HepG2 (cell line): ENCODE measurements around the gene PRKCD. TPM values are rescaled to one million over a fixed set of nuclear protein-coding genes. Genes with fewer than 3 reads are reported as not detected.
A peak's percentile ranks its signal among the peaks of the same experiment; 100 is the strongest.

Experiments
- CAMTA2 ChIP-seq: sonication (generic); formaldehyde crosslinking; IDR thresholded peaks from 2 replicates; pipeline ENCODE4 v1.4.0; 2020; ENCODE audit warnings: mild to moderate bottlenecking, missing genetic modification reagents, borderline replicate concordance
- HNRNPL ChIP-seq: fragments of 200-400 bp; formaldehyde crosslinking; IDR thresholded peaks from 2 replicates; pipeline ENCODE4 v1.6.1; 2017; ENCODE audit warnings: mild to moderate bottlenecking, low read depth, low read length
- MIER3 ChIP-seq: IDR thresholded peaks from 2 replicates; pipeline ENCODE4 v1.6.1; 2016; ENCODE audit warnings: missing compliant biosample characterization, borderline replicate concordance
- MXD4 ChIP-seq: IDR thresholded peaks from 2 replicates; pipeline ENCODE4 v1.6.1; 2016; ENCODE audit warnings: mild to moderate bottlenecking, missing biosample characterization, missing genetic modification reagents
- ONECUT2 ChIP-seq: sonication (generic); formaldehyde crosslinking; IDR thresholded peaks from 2 replicates; pipeline ENCODE4 v1.4.0; 2020; ENCODE audit warnings: missing genetic modification reagents
- RFXANK ChIP-seq: IDR thresholded peaks from 2 replicates; pipeline ENCODE4 v1.6.1; 2016
- SRSF1 ChIP-seq: fragments of 200-400 bp; formaldehyde crosslinking; optimal IDR thresholded peaks from 2 replicates; pipeline ENCODE3; 2017; ENCODE audit warnings: mild to moderate bottlenecking, low read depth, low read length, moderate library complexity
- YEATS4 ChIP-seq: sonication (generic); formaldehyde crosslinking; IDR thresholded peaks from 2 replicates; pipeline ENCODE4 v1.4.0; 2020; ENCODE audit warnings: missing genetic modification reagents, borderline replicate concordance
- ZFP36L1 ChIP-seq: sonication (generic); formaldehyde crosslinking; IDR thresholded peaks from 2 replicates; pipeline ENCODE4 v1.8.0; 2022; ENCODE audit warnings: mild to moderate bottlenecking, missing genetic modification reagents, moderate library complexity
- ZFY ChIP-seq: sonication (generic); formaldehyde crosslinking; IDR thresholded peaks from 2 replicates; pipeline ENCODE4 v1.4.0; 2020; ENCODE audit warnings: missing genetic modification reagents
- ZIK1 ChIP-seq: sonication (generic); formaldehyde crosslinking; IDR thresholded peaks from 2 replicates; pipeline ENCODE4 v1.5.0; 2020; ENCODE audit warnings: mild to moderate bottlenecking, low read depth, missing genetic modification reagents, borderline replicate concordance
- ZNF256 ChIP-seq: sonication (generic); formaldehyde crosslinking; conservative IDR thresholded peaks from 2 replicates; pipeline ENCODE4 v1.4.0; 2020; ENCODE audit warnings: missing genetic modification reagents
- ZNF674 ChIP-seq: sonication (generic); formaldehyde crosslinking; IDR thresholded peaks from 2 replicates; pipeline ENCODE4 v1.5.0; 2020; ENCODE audit warnings: low read depth, mild to moderate bottlenecking, missing genetic modification reagents
- ZNF747 ChIP-seq: sonication (generic); formaldehyde crosslinking; IDR thresholded peaks from 2 replicates; pipeline ENCODE4 v1.8.1; 2023; ENCODE audit warnings: missing genetic modification reagents, mild to moderate bottlenecking, borderline replicate concordance
- ZNF788 ChIP-seq: sonication (generic); formaldehyde crosslinking; IDR thresholded peaks from 2 replicates; pipeline ENCODE4 v1.5.0; 2020; ENCODE audit warnings: mild to moderate bottlenecking, missing genetic modification reagents, borderline replicate concordance
- ZSCAN9 ChIP-seq: IDR thresholded peaks from 2 replicates; pipeline ENCODE4 v1.6.1; 2016; ENCODE audit warnings: borderline replicate concordance
- polyA plus RNA-seq, 8 experiments: library from polyadenylated mRNA; depleted of rRNA in 3 of 8; stranded (reverse) in 7 of 8; unstranded in 1 of 8; fragments of >200 nt; fragmentation: Illumina TruSeq in 4 of 8; extraction: Trizol in 4 of 8; gene quantifications; 2 replicates each; pipeline versions ENCODE4 v1.2.1 to v1.2.3, GENCODE V29; 2011 to 2016; ENCODE audit warnings: low read depth in 4 of 8, missing spikeins in 1 of 8, mixed read lengths in 1 of 8; ENCODE audit not compliant: insufficient read depth in 1 of 8
- total RNA-seq, 5 experiments: library from RNA; depleted of rRNA; stranded (reverse); fragments of >200 nt; fragmentation: Illumina TruSeq; extraction: Trizol; gene quantifications; 2 replicates each; pipeline ENCODE4 v1.2.3, GENCODE V29; 2016; ENCODE audit warnings: low read depth in 1 of 5
- TF ChIP-seq, protein P1 (sequence below), 2 experiments: fragments of 450-650 bp in 1 of 2; sonication (generic) in 1 of 2; formaldehyde crosslinking; IDR thresholded peaks; 2 replicates each; pipeline versions ENCODE4 v1.5.0 to v1.8.0; 2020 to 2022; ENCODE audit warnings: mild to moderate bottlenecking in 1 of 2, missing genetic modification reagents in 1 of 2
- TF ChIP-seq, protein P2 (sequence below), 2 experiments: sonication (generic) in 1 of 2; formaldehyde crosslinking in 1 of 2; IDR thresholded peaks; 2 replicates each; pipeline versions ENCODE4 v1.6.1 to v1.9.0; 2014 to 2022; ENCODE audit warnings: antibody characterized with exemption in 1 of 2, borderline replicate concordance in 1 of 2, inconsistent platforms in 1 of 2, low read depth in 1 of 2, missing genetic modification reagents in 1 of 2
- TF ChIP-seq, protein P3 (sequence below): sonication (generic); formaldehyde crosslinking; IDR thresholded peaks from 2 replicates; pipeline ENCODE4 v1.8.0; 2022; ENCODE audit warnings: mild to moderate bottlenecking, missing genetic modification reagents, moderate library complexity
- TF ChIP-seq, protein P4 (sequence below): sonication (generic); formaldehyde crosslinking; IDR thresholded peaks from 2 replicates; pipeline ENCODE4 v1.4.0; 2020; ENCODE audit warnings: missing genetic modification reagents, low read depth, mild to moderate bottlenecking, borderline replicate concordance
- TF ChIP-seq, protein P5 (sequence below): IDR thresholded peaks from 2 replicates; pipeline ENCODE4 v1.6.1; 2016; ENCODE audit warnings: low read depth, borderline replicate concordance

Gene PRKCD
- total and polyA plus RNA-seq, 2 of the 13 experiments (the other 11 are each of a cell fraction or from before 2014, with no cell fraction given), result 1.6 to 40.7 TPM

DNA sequence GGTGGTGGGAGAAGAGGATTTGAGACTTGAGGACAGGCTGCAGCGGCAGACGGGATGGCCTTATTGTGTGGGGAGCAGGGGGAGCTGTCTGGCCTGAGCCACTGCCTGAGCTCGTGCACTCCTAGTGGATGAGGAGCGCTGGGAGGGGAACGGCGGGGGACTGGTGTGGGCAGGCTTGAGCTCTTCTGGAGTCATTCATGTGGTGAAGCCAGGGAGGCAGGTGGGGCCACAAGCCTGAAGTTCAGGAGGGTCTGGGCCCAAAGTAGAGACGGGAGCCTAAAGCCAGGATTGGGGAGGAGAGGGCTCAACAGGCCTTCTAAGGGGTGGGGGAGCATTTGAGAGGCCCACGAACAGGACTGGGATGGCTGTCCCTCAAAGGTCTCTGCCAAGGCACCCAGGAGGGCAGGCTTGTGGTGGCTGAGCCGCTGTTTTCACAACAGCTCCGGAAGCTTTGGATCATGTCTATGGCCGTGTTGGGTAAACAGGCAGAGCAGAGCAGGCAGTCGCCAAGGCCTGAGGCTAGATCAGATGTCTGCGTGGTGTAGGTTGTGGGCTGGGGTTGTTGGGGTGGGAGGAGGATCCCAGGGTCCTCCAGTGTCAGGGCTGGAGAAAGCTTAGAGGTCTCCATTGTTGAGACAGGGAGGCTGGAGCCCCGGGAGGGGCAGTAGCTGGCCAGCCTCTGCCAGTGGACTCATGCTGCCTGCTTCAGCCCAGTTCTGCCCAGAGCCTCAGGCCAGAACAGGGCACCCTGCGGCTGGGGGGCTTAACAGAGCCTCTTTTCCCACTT, 8.2 kb downstream of the PRKCD start (continued):
- no peak for TF ChIP-seq ZIK1 (CRISPR knock-in tag)
- no peak for TF ChIP-seq RFXANK (CRISPR knock-in tag)
- TF ChIP-seq MIER3 (CRISPR knock-in tag), result no peak
- TF ChIP-seq HNRNPL, result peak; percentile 83
- TF ChIP-seq CAMTA2 (CRISPR knock-in tag), result no peak
- peak; percentile 56 for TF ChIP-seq ZFY (CRISPR knock-in tag)
- TF ChIP-seq, protein P1, sequence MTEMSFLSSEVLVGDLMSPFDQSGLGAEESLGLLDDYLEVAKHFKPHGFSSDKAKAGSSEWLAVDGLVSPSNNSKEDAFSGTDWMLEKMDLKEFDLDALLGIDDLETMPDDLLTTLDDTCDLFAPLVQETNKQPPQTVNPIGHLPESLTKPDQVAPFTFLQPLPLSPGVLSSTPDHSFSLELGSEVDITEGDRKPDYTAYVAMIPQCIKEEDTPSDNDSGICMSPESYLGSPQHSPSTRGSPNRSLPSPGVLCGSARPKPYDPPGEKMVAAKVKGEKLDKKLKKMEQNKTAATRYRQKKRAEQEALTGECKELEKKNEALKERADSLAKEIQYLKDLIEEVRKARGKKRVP (CRISPR knock-in tag; IDR thresholded peaks at IDR 0.05), result no peak
- TF ChIP-seq, protein P2, sequence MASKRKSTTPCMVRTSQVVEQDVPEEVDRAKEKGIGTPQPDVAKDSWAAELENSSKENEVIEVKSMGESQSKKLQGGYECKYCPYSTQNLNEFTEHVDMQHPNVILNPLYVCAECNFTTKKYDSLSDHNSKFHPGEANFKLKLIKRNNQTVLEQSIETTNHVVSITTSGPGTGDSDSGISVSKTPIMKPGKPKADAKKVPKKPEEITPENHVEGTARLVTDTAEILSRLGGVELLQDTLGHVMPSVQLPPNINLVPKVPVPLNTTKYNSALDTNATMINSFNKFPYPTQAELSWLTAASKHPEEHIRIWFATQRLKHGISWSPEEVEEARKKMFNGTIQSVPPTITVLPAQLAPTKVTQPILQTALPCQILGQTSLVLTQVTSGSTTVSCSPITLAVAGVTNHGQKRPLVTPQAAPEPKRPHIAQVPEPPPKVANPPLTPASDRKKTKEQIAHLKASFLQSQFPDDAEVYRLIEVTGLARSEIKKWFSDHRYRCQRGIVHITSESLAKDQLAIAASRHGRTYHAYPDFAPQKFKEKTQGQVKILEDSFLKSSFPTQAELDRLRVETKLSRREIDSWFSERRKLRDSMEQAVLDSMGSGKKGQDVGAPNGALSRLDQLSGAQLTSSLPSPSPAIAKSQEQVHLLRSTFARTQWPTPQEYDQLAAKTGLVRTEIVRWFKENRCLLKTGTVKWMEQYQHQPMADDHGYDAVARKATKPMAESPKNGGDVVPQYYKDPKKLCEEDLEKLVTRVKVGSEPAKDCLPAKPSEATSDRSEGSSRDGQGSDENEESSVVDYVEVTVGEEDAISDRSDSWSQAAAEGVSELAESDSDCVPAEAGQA (IDR thresholded peaks at IDR 0.05; ENCODE audit: low read depth), result no peak
- TF ChIP-seq, protein P2 (CRISPR knock-in tag; IDR thresholded peaks at IDR 0.05; ENCODE audit: borderline replicate concordance), result no peak
- TF ChIP-seq, protein P3, sequence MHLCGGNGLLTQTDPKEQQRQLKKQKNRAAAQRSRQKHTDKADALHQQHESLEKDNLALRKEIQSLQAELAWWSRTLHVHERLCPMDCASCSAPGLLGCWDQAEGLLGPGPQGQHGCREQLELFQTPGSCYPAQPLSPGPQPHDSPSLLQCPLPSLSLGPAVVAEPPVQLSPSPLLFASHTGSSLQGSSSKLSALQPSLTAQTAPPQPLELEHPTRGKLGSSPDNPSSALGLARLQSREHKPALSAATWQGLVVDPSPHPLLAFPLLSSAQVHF (CRISPR knock-in tag), result no peak
- no peak for TF ChIP-seq ZNF256
- TF ChIP-seq ZNF674 (CRISPR knock-in tag), result no peak
- peak; percentile 35; the same call in 1 of the 2 replicates for TF ChIP-seq YEATS4 (CRISPR knock-in tag)
- TF ChIP-seq MXD4, result no peak
- TF ChIP-seq, protein P4, sequence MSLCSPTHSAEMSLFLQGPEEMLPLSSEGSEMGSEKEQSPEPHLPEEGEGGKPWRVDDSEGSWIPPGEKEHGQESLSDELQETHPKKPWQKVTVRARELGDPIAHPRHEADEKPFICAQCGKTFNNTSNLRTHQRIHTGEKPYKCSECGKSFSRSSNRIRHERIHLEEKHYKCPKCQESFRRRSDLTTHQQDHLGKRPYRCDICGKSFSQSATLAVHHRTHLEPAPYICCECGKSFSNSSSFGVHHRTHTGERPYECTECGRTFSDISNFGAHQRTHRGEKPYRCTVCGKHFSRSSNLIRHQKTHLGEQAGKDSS (CRISPR knock-in tag), result no peak
- TF ChIP-seq ZSCAN9 (CRISPR knock-in tag), result 0 out of 2 replicates have a peak, but pooled peaks have one; percentile 34
- no peak for TF ChIP-seq ZNF747 (CRISPR knock-in tag)
- peak; percentile 34; the same call in 1 of the 2 replicates for TF ChIP-seq ZNF788
- TF ChIP-seq SRSF1, result peak; percentile 17
- TF ChIP-seq ZFP36L1 (CRISPR knock-in tag), result no peak
- TF ChIP-seq, protein P5, sequence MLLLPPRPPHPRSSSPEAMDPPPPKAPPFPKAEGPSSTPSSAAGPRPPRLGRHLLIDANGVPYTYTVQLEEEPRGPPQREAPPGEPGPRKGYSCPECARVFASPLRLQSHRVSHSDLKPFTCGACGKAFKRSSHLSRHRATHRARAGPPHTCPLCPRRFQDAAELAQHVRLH, result no peak
- TF ChIP-seq ONECUT2, result no peak
